ENCODE measurements around the gene SPG7.

- TF ChIP-seq EZH2 (IDR thresholded peaks at IDR 0.05; ENCODE audit: borderline replicate concordance, insufficient read depth, low read length, poor library complexity, severe bottlenecking) (no peak), POLR2AphosphoS5 (IDR thresholded peaks at IDR 0.05) (no peak), CTCF (IDR thresholded peaks at IDR 0.05; ENCODE audit: poor library complexity, severe bottlenecking) (no peak), MXI1 (conservative IDR thresholded peaks at IDR 0.05; ENCODE audit: poor library complexity, severe bottlenecking) (no peak), EP300 (conservative IDR thresholded peaks at IDR 0.05; ENCODE audit: poor library complexity, severe bottlenecking) (no peak)
Measured at GRCh38 chr16:89507214-89507833, 879 bp upstream of the SPG7 start.

Data from neural cell (in vitro differentiated cells).